Liver (tissue), 9 donors: ENCODE data around the gene ZFYVE27. TPM values are rescaled to one million over a fixed set of nuclear protein-coding genes. Genes with fewer than 3 reads are reported as not detected.

Source experiments
- DNase-seq: peaks from one replicate; pipeline ENCODE4 v3.0.0-alpha.2; 2017; ENCODE audit warnings: low spot score
- H3K27ac ChIP-seq, 2 donors: one replicate each; pipeline ENCODE4 v1.7.0; 2013; ENCODE audit warnings: inconsistent platforms in 2 of 2, low read length in 2 of 2, control low read depth in 1 of 2, low read depth in 1 of 2, mild to moderate bottlenecking in 1 of 2
- H3K27me3 ChIP-seq, 4 donors: one replicate each; pipeline versions ENCODE4 v1.6.1 to v1.7.0; 2013; ENCODE audit warnings: low read length in 3 of 4, inconsistent platforms in 1 of 4, mild to moderate bottlenecking in 1 of 4, moderate library complexity in 1 of 4; ENCODE audit not compliant: control insufficient read depth in 4 of 4, insufficient read depth in 4 of 4
- H3K36me3 ChIP-seq, 4 donors: one replicate each; pipeline versions ENCODE4 v1.6.1 to v1.7.0; 2013; ENCODE audit warnings: low read length in 3 of 4, mild to moderate bottlenecking in 3 of 4, low read depth in 1 of 4, moderate library complexity in 1 of 4; ENCODE audit not compliant: control insufficient read depth in 4 of 4, insufficient read depth in 3 of 4
- H3K4me1 ChIP-seq, 4 donors: one replicate each; pipeline versions ENCODE4 v1.6.1 to v1.7.0; 2013; ENCODE audit warnings: low read length in 3 of 4, mild to moderate bottlenecking in 3 of 4, moderate library complexity in 1 of 4; ENCODE audit not compliant: control insufficient read depth in 4 of 4, insufficient read depth in 4 of 4
- H3K4me3 ChIP-seq, 3 donors: one replicate each; pipeline versions ENCODE4 v1.6.1 to v1.7.0; 2013; ENCODE audit warnings: low read length in 3 of 3, control low read depth in 1 of 3, low read depth in 1 of 3, mild to moderate bottlenecking in 1 of 3
- H3K9ac ChIP-seq, 2 donors: one replicate each; pipeline ENCODE4 v1.7.0; 2013; ENCODE audit warnings: low read length in 2 of 2, mild to moderate bottlenecking in 2 of 2, moderate library complexity in 2 of 2, control low read depth in 1 of 2, low read depth in 1 of 2
- H3K9me3 ChIP-seq, 4 donors: one replicate each; pipeline versions ENCODE4 v1.6.1 to v1.7.0; 2013; ENCODE audit warnings: low read length in 3 of 4; ENCODE audit not compliant: control insufficient read depth in 4 of 4
- EGR1 ChIP-seq, 2 donors: IDR thresholded peaks; 2 replicates each; pipeline ENCODE4 v1.6.1; 2016 to 2018; ENCODE audit warnings: antibody characterized with exemption in 2 of 2, low read depth in 2 of 2
- FOXA1 ChIP-seq: IDR thresholded peaks from 2 replicates; pipeline ENCODE4 v1.6.1; 2016; ENCODE audit warnings: antibody characterized with exemption
- FOXA2 ChIP-seq: IDR thresholded peaks from 2 replicates; pipeline ENCODE4 v1.6.1; 2016; ENCODE audit warnings: antibody characterized with exemption
- GABPA ChIP-seq, 2 donors: IDR thresholded peaks in 1 of 2; conservative IDR thresholded peaks in 1 of 2; 2 replicates each; pipeline ENCODE4 v1.6.1; 2016; ENCODE audit warnings: antibody characterized with exemption in 2 of 2, mild to moderate bottlenecking in 1 of 2, moderate library complexity in 1 of 2
- HNF4A ChIP-seq, 2 donors: conservative IDR thresholded peaks; 2 replicates each; pipeline ENCODE4 v1.6.1; 2016; ENCODE audit warnings: antibody characterized with exemption in 2 of 2, mild to moderate bottlenecking in 2 of 2
- HNF4G ChIP-seq: IDR thresholded peaks from 2 replicates; pipeline ENCODE4 v1.6.1; 2016; ENCODE audit warnings: antibody characterized with exemption
- JUND ChIP-seq, 2 donors: IDR thresholded peaks; 2 replicates each; pipeline ENCODE4 v1.6.1; 2016; ENCODE audit warnings: antibody characterized with exemption in 2 of 2
- NR2F2 ChIP-seq: IDR thresholded peaks from 2 replicates; pipeline ENCODE4 v1.6.1; 2016; ENCODE audit warnings: antibody characterized with exemption
- RAD21 ChIP-seq, 2 donors: IDR thresholded peaks; 2 replicates each; pipeline ENCODE4 v1.6.1; 2016; ENCODE audit warnings: antibody characterized with exemption in 2 of 2, mild to moderate bottlenecking in 2 of 2
- REST ChIP-seq: IDR thresholded peaks from 2 replicates; pipeline ENCODE4 v1.6.1; 2016; ENCODE audit warnings: antibody characterized with exemption, mild to moderate bottlenecking
- RXRA ChIP-seq, 2 donors: IDR thresholded peaks; 2 replicates each; pipeline ENCODE4 v1.6.1; 2017 to 2018; ENCODE audit warnings: antibody characterized with exemption in 2 of 2, mild to moderate bottlenecking in 1 of 2
- SP1 ChIP-seq: IDR thresholded peaks from 2 replicates; pipeline ENCODE4 v1.6.1; 2018; ENCODE audit warnings: antibody characterized with exemption, mild to moderate bottlenecking
- TAF1 ChIP-seq: conservative IDR thresholded peaks from 2 replicates; pipeline ENCODE4 v1.6.1; 2016; ENCODE audit warnings: antibody characterized with exemption, mild to moderate bottlenecking
- YY1 ChIP-seq: IDR thresholded peaks from 2 replicates; pipeline ENCODE4 v1.6.1; 2016; ENCODE audit warnings: antibody characterized with exemption, mild to moderate bottlenecking
- ZBTB33 ChIP-seq: IDR thresholded peaks from 2 replicates; pipeline ENCODE4 v1.6.1; 2016; ENCODE audit warnings: antibody characterized with exemption
- WGBS: extraction: QIAGEN DNeasy Blood & Tissue Kit; methylation state at CpG from one replicate; pipeline ENCODE4 v1.1.7; 2013; 5-methylcytosine and 5-hydroxymethylcytosine counted together
- polyA plus RNA-seq, 2 donors: library from polyadenylated mRNA; stranded (reverse) in 1 of 2; unstranded in 1 of 2; fragments of 200-250 nt in 1 of 2; fragments of >200 nt in 1 of 2; fragmentation: Nextera tagmentation in 1 of 2; extraction: Ambion mirVana in 1 of 2; gene quantifications; one replicate each; pipeline versions ENCODE4 v1.2.1 to v1.2.3, GENCODE V29; 2013 to 2015
- total RNA-seq, 2 donors: library from RNA; depleted of rRNA; stranded (reverse); fragments of >200 nt; gene quantifications; one replicate each; pipeline ENCODE4 v1.2.3, GENCODE V29; 2014
- TF ChIP-seq, protein P1 (sequence below): IDR thresholded peaks from 2 replicates; pipeline ENCODE4 v1.6.1; 2016; ENCODE audit warnings: antibody characterized with exemption
- TF ChIP-seq, protein P2 (sequence below): IDR thresholded peaks from 2 replicates; pipeline ENCODE4 v1.6.1; 2016; ENCODE audit warnings: antibody characterized with exemption
- TF ChIP-seq, protein P3 (sequence below): fragments of 150-350 bp; IDR thresholded peaks from 2 replicates; pipeline ENCODE4 v1.5.1; 2017; ENCODE audit warnings: improper control_type of control experiment, low read depth, low read length; ENCODE audit not compliant: missing input control
- donor health status: healthy.
- donor health status: healthy.
- donor health status: healthy.
- donor health status: healthy.
- donor health status: healthy.

The ZFYVE27 gene
- total and polyA plus RNA-seq, 4 donors, result 10.2 to 25.9 (median 13.1) TPM

DNA sequence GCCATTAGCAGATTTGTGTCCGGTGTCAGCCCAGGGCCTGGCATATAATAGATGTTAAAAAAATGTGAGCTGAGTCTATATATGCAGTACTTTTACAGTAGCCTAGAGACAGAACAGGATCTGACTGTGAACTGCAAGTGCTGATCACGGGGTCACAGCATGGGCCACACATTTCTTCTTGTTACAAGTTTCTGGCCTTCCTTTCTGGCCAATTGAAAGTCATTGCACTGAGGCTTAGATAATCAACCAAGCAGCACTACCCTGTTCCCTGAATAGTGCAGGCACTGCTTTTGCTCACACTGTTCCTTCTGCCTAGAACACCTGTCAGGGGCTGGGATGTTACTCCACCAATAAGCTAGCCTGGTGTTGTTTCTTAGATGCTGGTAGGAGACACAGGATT is 28.8 kb upstream of the ZFYVE27 start:
- no peak for DNase-seq
- whole genome bisulfite sequencing, result 87% methylated on average over 2 of the region's 2 CpGs
- peak overlapping the region; percentile 55 to 69 for H3K27ac ChIP-seq

More for the DNA sequence above, 28.8 kb upstream of the ZFYVE27 start:
- Histone ChIP-seq H3K36me3 (no peaks in the 10 kb centered on the region), H3K9ac (no peak overlapping the region), H3K4me1 (peaks cover 6 to 16% (median 11%) of the 10 kb centered on the region in 4 donors), H3K27me3 (no peaks in the 10 kb centered on the region), H3K9me3 (no peaks in the 10 kb centered on the region), H3K4me3 (no peak overlapping the region)
- TF ChIP-seq RAD21 (IDR thresholded peaks at IDR 0.05) (no peak), JUND (IDR thresholded peaks at IDR 0.05) (no peak), REST (no peak), SP1 (no peak), NR2F2 (no peak), HNF4A (conservative IDR thresholded peaks at IDR 0.05) (no peak), TAF1 (no peak), FOXA2 (no peak), GABPA (IDR thresholded peaks at IDR 0.05 in 1 of 2, conservative IDR thresholded peaks at IDR 0.05 in 1 of 2) (no peak), RXRA (IDR thresholded peaks at IDR 0.05) (no peak), YY1 (no peak), FOXA1 (no peak), EGR1 (IDR thresholded peaks at IDR 0.05; ENCODE audit: low read depth in 2 of 2) (no peak), ZBTB33 (no peak), HNF4G (no peak)
- TF ChIP-seq, protein P1, sequence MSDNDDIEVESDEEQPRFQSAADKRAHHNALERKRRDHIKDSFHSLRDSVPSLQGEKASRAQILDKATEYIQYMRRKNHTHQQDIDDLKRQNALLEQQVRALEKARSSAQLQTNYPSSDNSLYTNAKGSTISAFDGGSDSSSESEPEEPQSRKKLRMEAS, result no peak
- TF ChIP-seq, protein P2, sequence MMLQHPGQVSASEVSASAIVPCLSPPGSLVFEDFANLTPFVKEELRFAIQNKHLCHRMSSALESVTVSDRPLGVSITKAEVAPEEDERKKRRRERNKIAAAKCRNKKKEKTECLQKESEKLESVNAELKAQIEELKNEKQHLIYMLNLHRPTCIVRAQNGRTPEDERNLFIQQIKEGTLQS, result no peak
- TF ChIP-seq, protein P3, sequence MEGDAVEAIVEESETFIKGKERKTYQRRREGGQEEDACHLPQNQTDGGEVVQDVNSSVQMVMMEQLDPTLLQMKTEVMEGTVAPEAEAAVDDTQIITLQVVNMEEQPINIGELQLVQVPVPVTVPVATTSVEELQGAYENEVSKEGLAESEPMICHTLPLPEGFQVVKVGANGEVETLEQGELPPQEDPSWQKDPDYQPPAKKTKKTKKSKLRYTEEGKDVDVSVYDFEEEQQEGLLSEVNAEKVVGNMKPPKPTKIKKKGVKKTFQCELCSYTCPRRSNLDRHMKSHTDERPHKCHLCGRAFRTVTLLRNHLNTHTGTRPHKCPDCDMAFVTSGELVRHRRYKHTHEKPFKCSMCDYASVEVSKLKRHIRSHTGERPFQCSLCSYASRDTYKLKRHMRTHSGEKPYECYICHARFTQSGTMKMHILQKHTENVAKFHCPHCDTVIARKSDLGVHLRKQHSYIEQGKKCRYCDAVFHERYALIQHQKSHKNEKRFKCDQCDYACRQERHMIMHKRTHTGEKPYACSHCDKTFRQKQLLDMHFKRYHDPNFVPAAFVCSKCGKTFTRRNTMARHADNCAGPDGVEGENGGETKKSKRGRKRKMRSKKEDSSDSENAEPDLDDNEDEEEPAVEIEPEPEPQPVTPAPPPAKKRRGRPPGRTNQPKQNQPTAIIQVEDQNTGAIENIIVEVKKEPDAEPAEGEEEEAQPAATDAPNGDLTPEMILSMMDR, result no peak
